Caco-2 (cell line): ENCODE results near the gene RASGRP1. TPM values are rescaled to one million over a fixed set of nuclear protein-coding genes. Genes with fewer than 3 reads are reported as not detected.

Experiments used
- BruUV-seq: library from RNA; stranded (reverse); fragments of 400-500 nt; replicated peaks from 2 replicates; lab custom pipeline; 2021; lab: Mats Ljungman, UMichigan
- CTCF ChIA-PET: fragments of 300-600 bp; sonication (Branson Sonifier 250); formaldehyde crosslinking; loops from one replicate; lab custom pipeline; 2022; ENCODE audit warnings: antibody characterized with exemption; lab: Charles Lee
- POLR2A ChIA-PET: fragments of 300-600 bp; sonication (Branson Sonifier 250); formaldehyde crosslinking; loops from one replicate; lab custom pipeline; 2022; ENCODE audit warnings: antibody characterized with exemption; lab: Charles Lee
- DNase-seq, 2 experiments: peaks; one replicate each; pipeline versions ENCODE4 v3.0.0 to v3.0.0-alpha.2; 2020 to 2022
- H3K27me3 ChIP-seq: replicated peaks from 2 replicates; pipeline ENCODE4 v1.6.0; 2011; ENCODE audit warnings: low read length; ENCODE audit not compliant: control insufficient read depth, insufficient read depth
- H3K36me3 ChIP-seq: 2 replicates; pipeline ENCODE4 v1.5.1; 2011; ENCODE audit warnings: low read length; ENCODE audit not compliant: control insufficient read depth, insufficient read depth
- H3K4me1 ChIP-seq: fragments of 250-450 bp; sonication (Bioruptor Pico); 2 replicates; pipeline ENCODE4 v1.5.1; 2020; ENCODE audit warnings: mild to moderate bottlenecking
- H3K4me3 ChIP-seq: 2 replicates; pipeline ENCODE4 v1.5.1; 2011; ENCODE audit warnings: low read depth, mild to moderate bottlenecking, control low read depth, low read length
- H3K9me3 ChIP-seq: fragments of 250-450 bp; sonication (Bioruptor Pico); 2 replicates; pipeline ENCODE4 v1.5.1; 2020; ENCODE audit warnings: mild to moderate bottlenecking, moderate library complexity
- H3K27ac Mint-ChIP-seq: one replicate; pipeline ENCODE4 v1.8.0; 2022; ENCODE audit warnings: mixed read lengths; ENCODE audit not compliant: unreplicated experiment
- H3K27me3 Mint-ChIP-seq: one replicate; pipeline ENCODE4 v1.8.0; 2022; ENCODE audit warnings: mixed read lengths; ENCODE audit not compliant: insufficient read depth, unreplicated experiment
- H3K36me3 Mint-ChIP-seq: one replicate; pipeline ENCODE4 v1.8.0; 2022; ENCODE audit warnings: mild to moderate bottlenecking, mixed read lengths; ENCODE audit not compliant: insufficient read depth, unreplicated experiment
- H3K4me1 Mint-ChIP-seq: one replicate; pipeline ENCODE4 v1.8.0; 2022; ENCODE audit warnings: low read depth, mixed read lengths; ENCODE audit not compliant: unreplicated experiment
- H3K4me3 Mint-ChIP-seq: one replicate; pipeline ENCODE4 v1.8.0; 2022; ENCODE audit warnings: mild to moderate bottlenecking, moderate library complexity, mixed read lengths; ENCODE audit not compliant: unreplicated experiment
- H3K9me3 Mint-ChIP-seq: one replicate; pipeline ENCODE4 v1.8.0; 2022; ENCODE audit warnings: mixed read lengths; ENCODE audit not compliant: unreplicated experiment
- CTCF ChIP-seq, 2 experiments: fragments of 200-600 bp in 1 of 2; IDR thresholded peaks; 1 replicate in 1 of 2; 2 replicates in 1 of 2; pipeline versions ENCODE4 v1.5.1 to v1.8.0; 2011 to 2022; ENCODE audit warnings: antibody characterized with exemption in 1 of 2, control low read depth in 1 of 2, inconsistent platforms in 1 of 2, low read depth in 1 of 2, low read length in 1 of 2, mild to moderate bottlenecking in 1 of 2, moderate library complexity in 1 of 2; ENCODE audit not compliant: insufficient read depth in 1 of 2, severe bottlenecking in 1 of 2, unreplicated experiment in 1 of 2
- intact Hi-C: fragments of 100-400 bp; cut with micrococcal nuclease; formaldehyde crosslinking; loops from one replicate; pipeline ENCODE4 v1.10.0; 2022; ENCODE audit not compliant: unreplicated experiment
- total RNA-seq: library from RNA; stranded (reverse); gene quantifications from 2 replicates; pipeline ENCODE4 v1.2.3, GENCODE V29; 2022

The RASGRP1 gene
- total RNA-seq, 1 experiment from 2014 or later = 7.3 TPM

DNA sequence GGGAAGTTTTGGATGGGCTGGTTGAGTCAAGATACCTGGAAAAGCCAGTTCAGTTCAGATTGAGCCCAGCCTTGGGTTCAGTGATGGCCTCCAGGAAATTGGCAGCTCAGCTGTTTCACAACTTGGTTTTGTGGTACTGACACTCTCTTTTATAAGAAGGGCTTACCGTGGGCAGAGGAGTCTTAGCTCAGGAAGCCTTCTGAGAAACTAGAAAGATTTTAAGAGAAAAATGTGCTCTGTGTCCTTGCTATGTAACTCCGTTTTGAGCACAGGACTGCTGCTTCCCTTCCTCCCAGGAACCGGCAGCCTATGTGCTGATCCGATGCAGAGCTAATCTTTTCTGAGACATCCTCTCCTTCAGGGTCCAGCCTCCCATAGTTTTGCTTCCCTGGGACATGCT lies 46.6 kb upstream of the RASGRP1 start:
- BruUV-seq = no TSS peak
- intact Hi-C loops = no loop called here
- DNase-seq = no peak
- Histone ChIP-seq H3K36me3 (no peaks in the 10 kb centered on the region), H3K4me3 (no peak overlapping the region), H3K4me1 (peaks cover 25% of the 10 kb centered on the region), H3K9me3 (no peaks in the 10 kb centered on the region), H3K27me3 (no peaks in the 10 kb centered on the region)
- no peak overlapping the region for H3K27ac Mint-ChIP-seq
- H3K9me3 Mint-ChIP-seq = peaks cover 9% of the 10 kb centered on the region
- H3K36me3 Mint-ChIP-seq = no peaks in the 10 kb centered on the region
- H3K27me3 Mint-ChIP-seq = no peaks in the 10 kb centered on the region
- POLR2A ChIA-PET = no interaction called here
- no peak for TF ChIP-seq CTCF (IDR thresholded peaks at IDR 0.05; ENCODE audit: insufficient read depth in 1 of 2, low read depth in 1 of 2, low read length in 1 of 2, severe bottlenecking in 1 of 2, unreplicated experiment in 1 of 2)
- CTCF ChIA-PET = interaction anchor here (0.5 kb wide), 1 partner anchor 531 kb away, joined by 4 read pairs; no protein-coding TSS in a partner anchor
- H3K4me3 Mint-ChIP-seq = no peak overlapping the region
- peaks cover 13% of the 10 kb centered on the region for H3K4me1 Mint-ChIP-seq

GRCh38 chr15:38610748-38611147 lies 46.1 kb upstream of the RASGRP1 start:
- Mint-ChIP-seq H3K27me3 (no peaks in the 10 kb centered on the region), H3K4me3 (no peak overlapping the region), H3K36me3 (no peaks in the 10 kb centered on the region), H3K4me1 (peaks cover 13% of the 10 kb centered on the region), H3K9me3 (peaks cover 9% of the 10 kb centered on the region), H3K27ac (no peak overlapping the region)
- Histone ChIP-seq H3K27me3 (no peaks in the 10 kb centered on the region), H3K4me3 (no peak overlapping the region), H3K9me3 (no peaks in the 10 kb centered on the region), H3K4me1 (peaks cover 25% of the 10 kb centered on the region), H3K36me3 (no peaks in the 10 kb centered on the region)
- DNase-seq = no peak
- intact Hi-C loops = no loop called here
- POLR2A ChIA-PET = no interaction called here
- no peak for TF ChIP-seq CTCF (IDR thresholded peaks at IDR 0.05; ENCODE audit: insufficient read depth in 1 of 2, low read depth in 1 of 2, low read length in 1 of 2, severe bottlenecking in 1 of 2, unreplicated experiment in 1 of 2)
- CTCF ChIA-PET = no interaction called here
- BruUV-seq = no TSS peak

DNA sequence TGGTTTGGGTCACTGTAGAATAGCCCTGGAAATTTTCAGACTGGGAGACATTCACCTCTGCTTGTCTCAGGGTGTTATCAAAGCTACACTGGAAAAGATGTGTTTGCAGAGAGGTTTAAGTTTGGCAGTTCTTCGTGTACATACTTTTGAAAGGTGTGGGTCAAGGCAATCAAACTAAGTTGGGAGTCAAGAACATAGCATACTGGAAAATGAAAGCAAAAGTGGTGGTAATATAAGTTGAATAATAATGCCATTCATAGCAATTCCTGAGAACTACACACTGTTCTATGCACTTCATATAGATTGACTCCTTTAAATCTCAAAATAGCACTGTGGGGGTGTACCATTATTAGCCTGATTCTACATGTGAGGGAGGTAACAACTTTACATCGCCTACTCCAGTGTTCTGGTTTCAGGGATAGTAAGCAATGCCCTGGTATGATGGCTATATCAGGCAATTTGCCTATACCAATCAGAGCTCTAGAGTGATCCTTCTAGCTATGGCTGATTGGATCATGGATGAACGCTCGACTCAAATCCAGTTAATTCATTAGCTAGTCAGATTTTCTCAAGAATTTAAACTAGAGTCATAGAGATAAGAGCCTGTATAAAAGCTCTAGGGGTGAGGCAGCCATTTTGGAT lies 44.6 kb upstream of the RASGRP1 start:
- ChIA-PET CTCF (no interaction called here), POLR2A (no interaction called here)
- Histone ChIP-seq H3K4me1 (peaks cover 25% of the 10 kb centered on the region), H3K9me3 (no peaks in the 10 kb centered on the region), H3K27me3 (no peaks in the 10 kb centered on the region), H3K4me3 (no peak overlapping the region), H3K36me3 (no peaks in the 10 kb centered on the region)
- Mint-ChIP-seq H3K27ac (no peak overlapping the region), H3K4me3 (no peak overlapping the region), H3K27me3 (no peaks in the 10 kb centered on the region), H3K9me3 (peaks cover 9% of the 10 kb centered on the region), H3K4me1 (peaks cover 24% of the 10 kb centered on the region), H3K36me3 (no peaks in the 10 kb centered on the region)
- intact Hi-C loops = no loop called here
- no peak for TF ChIP-seq CTCF (IDR thresholded peaks at IDR 0.05; ENCODE audit: insufficient read depth in 1 of 2, low read depth in 1 of 2, low read length in 1 of 2, severe bottlenecking in 1 of 2, unreplicated experiment in 1 of 2)
- DNase-seq = no peak
- BruUV-seq = no TSS peak
